NCI-H1436 (cell line): ENCODE data around the gene BCL2L2.

ENCODE experiments used
- DNase-seq: peaks from one replicate; lab custom pipeline; 2025; lab: John Stamatoyannopoulos, UW

Gene BCL2L2

DNA sequence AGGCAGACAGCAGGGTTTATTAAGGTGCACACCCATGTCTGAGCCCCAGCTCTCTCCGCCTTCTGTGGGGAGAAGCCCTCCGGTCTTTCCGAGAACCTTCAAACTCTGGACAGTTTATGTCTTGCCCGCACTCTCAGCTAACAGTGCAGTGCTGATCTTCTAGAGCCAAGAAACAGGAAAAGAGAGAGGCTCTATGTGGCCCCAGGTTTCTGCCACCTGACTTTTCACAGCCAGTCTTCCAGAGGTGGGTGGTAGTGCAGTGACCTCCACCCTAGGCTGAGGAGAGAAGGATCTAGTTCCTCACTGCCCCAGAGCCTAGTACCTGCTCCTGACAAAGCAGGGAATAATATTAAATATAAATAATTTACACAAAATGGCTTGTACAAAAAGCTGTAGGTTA lies 50.0 kb downstream of the BCL2L2 start:
- no peak for DNase-seq

DNA sequence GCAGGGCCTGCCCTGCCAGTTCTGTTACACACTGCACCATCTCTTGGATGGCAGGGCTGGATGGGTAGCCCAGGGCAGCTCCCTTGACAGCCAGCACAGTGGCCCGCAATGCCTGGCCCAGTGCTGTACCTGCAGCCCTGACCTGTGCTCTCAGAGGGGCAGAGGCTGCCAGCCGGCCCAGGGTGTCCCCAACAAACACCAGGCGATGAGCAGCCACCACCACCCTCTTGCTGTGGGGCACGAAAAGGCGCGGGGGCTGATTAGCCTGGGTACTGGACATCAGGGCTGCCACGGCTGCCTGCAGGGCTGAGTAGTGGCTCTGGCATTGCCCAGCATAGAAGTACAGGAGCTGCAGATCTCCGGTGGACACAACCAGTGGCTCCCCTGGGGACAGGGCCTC lies 50.6 kb downstream of the BCL2L2 start:
- DNase-seq, result no peak

DNA sequence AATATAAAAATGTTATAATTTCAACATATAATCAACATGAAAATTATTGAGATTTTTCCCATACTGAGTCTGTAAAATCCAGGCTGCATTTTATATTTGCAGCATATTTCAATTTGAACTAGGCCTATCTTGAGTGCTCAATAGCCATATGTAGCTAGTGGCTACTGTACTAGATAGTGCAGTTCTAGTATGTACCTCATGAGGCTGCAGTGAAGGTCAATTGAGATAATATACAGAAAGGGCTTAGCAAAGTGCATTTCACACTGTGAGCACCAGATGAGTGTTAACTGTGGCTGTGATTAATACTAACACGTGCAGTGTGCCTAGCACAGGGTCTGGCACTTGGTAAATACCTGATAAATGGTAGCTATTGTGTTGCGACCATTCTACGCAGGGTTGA lies 51.4 kb downstream of the BCL2L2 start:
- no peak for DNase-seq

DNA sequence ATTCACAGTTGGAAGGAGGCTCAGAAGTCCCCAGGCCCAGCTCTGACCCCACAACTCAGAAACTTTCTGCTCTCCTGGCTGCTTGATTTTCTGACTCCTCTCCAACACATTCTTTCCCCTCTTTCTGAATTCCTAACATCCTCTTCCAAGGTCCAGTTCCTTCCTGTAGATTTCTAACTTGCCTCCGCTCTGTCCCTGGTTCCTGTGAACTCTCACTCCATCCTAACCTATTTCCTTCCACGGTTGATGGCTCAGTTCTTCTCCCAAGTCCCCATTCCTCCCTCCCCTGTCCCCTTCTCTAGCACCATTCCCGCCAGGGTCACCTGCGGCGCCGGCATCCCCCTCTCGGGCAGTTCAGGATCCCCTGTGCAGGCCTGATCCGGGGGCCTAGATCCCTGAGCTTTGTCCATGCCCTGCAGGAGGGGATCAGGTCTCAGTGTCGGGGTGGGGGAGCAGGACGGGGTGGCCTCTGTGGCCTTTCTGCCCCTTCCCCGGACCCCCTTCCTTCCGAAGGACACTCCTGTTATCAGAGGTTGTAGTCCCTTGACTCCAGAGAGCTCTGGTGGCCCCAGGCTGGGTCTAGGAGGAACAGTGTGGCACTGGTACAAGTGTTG lies 52.0 kb downstream of the BCL2L2 start:
- no peak for DNase-seq

DNA sequence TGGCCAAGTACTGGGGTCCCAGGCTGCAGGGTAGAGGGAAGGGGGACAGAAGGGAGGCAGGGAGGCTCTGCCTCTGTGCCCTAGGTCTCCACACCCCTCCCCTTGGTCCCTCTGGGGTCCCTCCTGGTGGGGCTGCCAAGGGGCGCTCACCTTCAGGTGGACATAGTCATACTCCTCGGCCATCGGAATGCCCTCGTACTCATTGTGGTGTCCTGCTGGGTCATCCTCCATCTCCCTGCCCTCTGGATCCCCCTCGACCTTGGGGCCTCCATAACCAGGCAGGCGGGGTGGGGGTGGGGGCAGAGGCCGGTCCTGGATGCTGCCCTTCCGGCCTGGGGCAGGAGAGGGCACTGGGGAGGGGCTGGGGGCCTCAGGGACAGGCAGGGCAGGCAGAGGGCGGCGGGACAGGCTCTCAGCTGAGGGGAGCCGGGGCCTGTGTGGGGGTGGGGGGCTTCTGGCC lies 52.6 kb downstream of the BCL2L2 start:
- DNase-seq, result no peak

DNA sequence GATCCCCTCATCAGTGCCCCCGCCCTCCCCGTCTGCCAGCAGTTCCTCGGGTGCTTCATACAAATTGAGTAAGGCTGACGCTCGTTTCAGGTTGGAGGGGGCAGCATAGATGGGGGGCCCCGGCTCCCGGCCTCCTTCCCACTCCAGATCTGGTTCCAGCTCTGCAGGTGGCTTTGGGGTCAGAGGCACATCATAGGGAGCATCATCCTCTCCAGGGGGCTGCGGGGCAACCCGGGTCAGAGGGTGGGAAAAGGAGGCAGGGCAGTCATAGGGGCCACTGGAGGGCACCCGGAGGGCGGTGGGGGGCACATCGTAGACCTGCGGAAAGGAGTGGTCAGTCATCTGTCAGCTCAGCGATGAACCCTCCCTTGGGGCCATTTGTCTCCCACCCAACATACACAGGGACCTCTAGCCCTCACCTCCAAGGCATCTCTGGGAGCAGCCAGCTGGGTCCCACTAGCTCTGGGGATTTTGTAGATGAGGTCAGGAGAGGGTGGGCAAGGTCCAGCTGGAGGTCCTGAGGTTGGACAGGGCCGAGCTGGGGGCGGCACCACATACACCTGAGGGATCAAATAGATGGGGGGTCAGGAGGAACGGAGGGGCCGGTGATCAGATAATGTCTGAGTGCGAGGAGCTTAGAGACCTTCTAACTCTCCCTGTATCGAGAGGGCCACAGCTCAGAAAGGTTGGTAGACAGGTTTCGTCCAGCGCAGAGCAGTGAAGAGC lies 53.3 kb downstream of the BCL2L2 start:
- DNase-seq, result no peak

DNA sequence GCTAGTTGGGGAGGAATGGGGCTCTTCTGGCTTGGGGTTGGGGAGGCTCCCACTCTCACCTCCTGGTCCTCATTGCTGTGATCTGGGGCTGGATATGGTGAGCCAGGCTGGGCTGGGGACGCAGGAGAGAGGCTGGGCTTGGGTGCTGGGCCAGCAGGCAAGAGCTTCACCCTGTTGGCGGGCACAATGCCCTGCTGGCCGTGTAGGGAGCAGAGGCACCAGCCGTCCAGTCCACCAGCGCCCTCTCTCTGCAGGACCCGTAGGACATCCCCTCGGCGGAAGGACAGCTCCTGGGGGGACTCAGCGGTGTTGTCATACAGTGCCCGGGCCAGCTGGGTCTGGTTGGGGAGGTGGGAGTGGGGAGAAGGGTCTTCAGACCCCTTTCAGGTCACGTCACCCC lies 53.9 kb downstream of the BCL2L2 start:
- DNase-seq, result no peak

DNA sequence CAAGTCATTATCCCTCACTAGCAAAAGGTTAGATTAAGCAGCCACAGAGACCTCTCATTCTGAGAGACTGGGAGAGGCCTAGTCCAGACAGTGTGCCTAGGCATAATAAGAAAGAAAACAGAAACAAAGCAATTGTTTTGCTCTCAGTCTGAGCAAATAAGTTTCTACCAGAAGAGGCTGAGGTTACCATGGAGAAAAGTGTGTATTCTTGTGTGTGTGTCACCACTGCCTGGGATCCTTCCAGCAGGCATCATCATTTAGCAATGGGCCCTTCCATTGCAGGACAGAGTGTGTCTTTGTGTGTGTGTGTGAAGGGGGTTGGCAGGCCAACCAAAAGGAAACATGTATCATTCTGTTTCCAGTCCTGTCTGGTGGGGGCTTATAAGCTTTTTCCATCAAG lies 54.7 kb downstream of the BCL2L2 start:
- DNase-seq, result no peak
